GM18867 (cell line): Measurements from ENCODE around the gene TFB2M.
"Not testable (repeated sequence)": the region's sequence is repeated elsewhere in the genome, so short reads cannot be mapped to it uniquely, and the experiment has no call there.

ENCODE experiments used
- ATAC-seq: cut with Tn5 transposase; IDR thresholded peaks from one replicate; pipeline ENCODE4 v1.9.1; 2021; ENCODE audit warnings: mild to moderate bottlenecking, moderate library complexity; ENCODE audit not compliant: unreplicated experiment

TFB2M gene

GRCh38 chr1:246566128-246566812 is at the start of gene TFB2M, which contains the start of gene CNST:
TSS of gene TFB2M (minus strand) at chr1:246566261. CDS start at chr1:246566138, 123 bp downstream.
TSS of gene CNST (plus strand) at chr1:246566456. CDS start at chr1:246591563, 25,107 bp downstream.
- peak; percentile 94 for ATAC-seq

- no peak for ATAC-seq
Measured at GRCh38 chr1:246613096-246613758, 47.2 kb upstream of the TFB2M start.

GRCh38 chr1:246609632-246610031 is 43.6 kb upstream of the TFB2M start:
- no peak for ATAC-seq

DNA sequence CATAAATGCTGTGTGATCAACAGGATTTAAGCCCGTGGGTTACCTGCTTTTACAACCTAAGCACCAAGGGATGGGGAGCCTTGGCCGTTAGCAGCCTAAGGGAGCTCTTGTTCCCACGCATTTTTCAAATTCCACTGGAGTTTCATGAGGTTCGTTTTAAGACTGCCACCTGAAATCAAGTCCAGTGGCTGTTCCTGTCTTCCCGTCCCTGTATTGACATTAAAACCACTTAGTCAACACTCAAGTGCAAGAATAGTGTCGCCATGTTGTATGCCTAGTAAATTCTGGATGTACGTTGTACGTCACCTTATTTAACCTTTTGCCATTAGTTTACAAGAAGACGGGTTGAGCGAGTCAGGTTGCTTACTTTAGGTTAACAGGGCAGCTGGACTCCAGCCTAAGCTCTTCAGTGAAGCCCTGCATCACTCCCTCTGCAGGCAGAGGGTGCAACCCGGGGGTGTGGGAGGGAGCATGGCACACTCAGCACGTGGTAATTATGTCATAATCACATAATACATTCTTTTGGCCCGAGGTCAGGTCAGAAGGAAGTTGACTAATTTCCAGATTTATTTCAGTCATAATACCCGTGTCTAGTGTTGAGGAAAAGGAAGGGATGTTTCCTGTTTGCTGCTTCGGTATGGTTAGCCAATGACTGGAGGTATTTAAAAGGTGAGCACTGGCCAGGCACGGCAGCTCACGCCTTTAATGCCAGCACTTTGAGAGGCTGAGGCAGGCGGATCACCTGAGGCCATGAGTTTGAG is 42.7 kb upstream of the TFB2M start:
- ATAC-seq = peak; percentile 49

- no peak for ATAC-seq
Measured at GRCh38 chr1:246607462-246607861, 41.4 kb upstream of the TFB2M start.

DNA sequence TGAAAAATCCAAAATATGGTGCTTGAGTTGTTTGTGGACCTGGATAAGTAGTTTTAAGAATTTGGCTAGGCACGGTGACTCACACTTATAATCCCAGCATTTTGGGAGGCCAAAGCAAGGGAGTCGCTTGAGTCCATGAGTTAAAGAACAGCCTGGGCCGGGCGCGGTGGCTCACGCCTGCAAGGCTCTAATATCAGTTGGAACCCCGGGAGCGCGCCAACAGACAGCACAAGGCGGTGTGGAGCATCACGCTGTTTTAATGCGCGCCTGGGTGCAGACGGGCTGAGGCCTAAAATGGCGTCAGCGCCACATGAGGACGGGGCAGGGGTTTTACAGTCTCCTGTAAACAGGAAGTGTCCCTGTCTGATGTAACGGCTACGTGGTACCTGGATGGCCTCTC is 39.2 kb upstream of the TFB2M start:
- ATAC-seq = not testable (repeated sequence)

GRCh38 chr1:246602194-246602593 is 36.1 kb upstream of the TFB2M start:
- ATAC-seq = no peak

DNA sequence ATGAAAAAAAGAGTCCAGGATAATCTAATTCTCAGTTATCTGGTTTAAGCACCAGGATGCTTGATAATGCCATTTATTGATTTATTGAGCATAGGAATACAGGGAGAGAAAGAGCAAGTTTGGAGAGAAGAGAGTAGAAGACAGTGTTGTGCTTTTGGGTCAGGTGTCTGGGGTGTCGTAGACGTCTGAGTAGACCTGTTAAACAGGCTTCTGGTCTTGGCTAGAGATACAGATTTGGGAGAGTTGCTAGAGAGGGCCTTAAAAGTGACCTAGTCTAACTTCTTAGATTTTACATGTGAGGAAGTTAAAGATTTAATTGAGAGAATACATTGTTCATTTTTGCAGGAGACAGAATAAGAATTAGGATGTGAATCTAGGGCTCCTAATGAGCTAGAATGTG is 34.5 kb upstream of the TFB2M start:
- ATAC-seq = no peak

GRCh38 chr1:246599315-246599714 is 33.3 kb upstream of the TFB2M start:
- no peak for ATAC-seq

GRCh38 chr1:246597971-246598370 is 31.9 kb upstream of the TFB2M start:
- ATAC-seq = no peak

- ATAC-seq = no peak
Measured at GRCh38 chr1:246597340-246597739, 31.3 kb upstream of the TFB2M start.

- no peak for ATAC-seq
Measured at GRCh38 chr1:246595146-246595545, 29.1 kb upstream of the TFB2M start.

GRCh38 chr1:246592695-246593094 is 26.6 kb upstream of the TFB2M start:
- no peak for ATAC-seq

DNA sequence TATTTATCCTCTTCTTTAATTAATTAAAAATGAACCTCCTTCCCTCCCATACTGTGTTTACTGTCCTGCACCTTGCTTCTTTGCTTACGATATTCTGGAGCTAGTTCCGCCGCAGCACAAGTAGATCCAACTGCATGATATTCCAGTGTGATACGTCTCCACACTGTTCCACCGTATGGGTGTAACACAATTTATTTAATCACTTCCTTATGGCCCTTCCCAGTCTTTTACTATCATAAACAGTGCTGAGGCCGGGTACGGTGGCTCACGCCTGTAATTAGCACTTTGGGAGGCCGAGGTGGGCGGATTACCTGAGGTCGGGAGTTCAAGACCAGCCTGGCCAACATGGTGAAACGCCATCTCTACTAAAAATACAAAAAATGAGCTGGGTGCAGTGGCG is 25.9 kb upstream of the TFB2M start:
- peak; percentile 2 for ATAC-seq

DNA sequence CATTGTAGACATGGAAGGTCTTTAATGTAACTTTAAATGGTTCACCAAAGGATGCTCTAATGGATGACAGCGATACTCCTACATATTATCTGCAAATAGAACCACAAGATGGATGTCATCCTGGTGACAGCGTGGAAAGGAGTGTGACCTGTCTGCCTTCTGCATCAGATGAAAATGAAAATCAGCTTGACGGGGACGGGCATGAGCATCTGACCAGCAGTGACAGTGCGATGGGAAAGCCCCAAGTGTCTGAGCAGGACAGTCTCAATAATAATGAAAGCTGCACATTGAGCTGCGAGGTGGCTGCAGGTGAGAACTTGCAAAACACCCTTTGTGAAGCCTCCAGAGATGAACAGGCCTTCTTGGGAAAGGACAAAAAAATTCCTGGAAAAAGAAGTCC is 25.4 kb upstream of the TFB2M start:
- ATAC-seq = peak; percentile 97

GRCh38 chr1:246591047-246591446 is 25.0 kb upstream of the TFB2M start:
- peak; percentile 36 for ATAC-seq

DNA sequence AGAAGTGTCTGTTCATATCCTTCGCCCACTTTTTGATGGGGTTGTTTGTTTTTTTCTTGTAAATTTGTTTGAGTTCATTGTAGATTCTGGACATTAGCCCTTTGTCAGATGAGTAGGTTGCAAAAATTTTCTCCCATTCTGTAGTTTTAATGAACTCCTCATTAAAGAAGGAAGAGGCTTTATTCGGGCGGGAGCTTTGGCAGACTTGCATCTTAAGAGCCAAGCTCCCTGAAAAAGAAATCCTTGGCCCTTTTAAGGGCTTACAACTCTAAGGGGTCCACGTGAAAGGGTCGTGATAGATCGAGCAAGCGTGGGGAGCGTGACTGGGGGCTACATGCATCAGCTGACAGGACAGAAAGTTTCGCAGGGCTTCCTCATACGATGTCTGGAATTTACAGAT is 23.9 kb upstream of the TFB2M start:
- not testable (repeated sequence) for ATAC-seq

DNA sequence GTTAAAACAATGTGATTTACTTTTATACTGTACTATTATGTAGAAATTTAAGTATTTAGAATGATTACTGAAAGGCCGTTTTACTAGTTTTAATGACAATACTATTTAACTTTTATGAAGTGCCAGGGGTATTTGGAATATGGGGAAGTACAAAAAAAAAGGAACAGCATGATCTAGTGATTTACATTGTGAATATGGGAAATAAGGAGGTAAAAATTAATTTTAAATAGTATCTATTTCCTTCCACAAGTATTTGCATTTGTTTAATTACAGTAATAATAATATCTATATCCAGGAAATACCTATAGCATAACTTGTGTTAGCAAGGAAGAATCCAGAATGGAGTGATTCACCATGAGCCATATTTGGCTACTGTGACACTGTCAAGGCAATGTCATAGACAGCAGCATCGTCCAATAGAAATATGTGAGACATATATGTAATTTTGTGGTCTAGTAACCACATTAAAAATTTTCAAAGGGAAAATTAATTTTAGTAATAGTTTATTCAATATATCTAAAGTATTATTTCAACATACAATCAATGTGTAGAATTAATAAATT is 22.2 kb upstream of the TFB2M start:
- ATAC-seq = no peak

- no peak for ATAC-seq
Measured at GRCh38 chr1:246587606-246588005, 21.5 kb upstream of the TFB2M start.

DNA sequence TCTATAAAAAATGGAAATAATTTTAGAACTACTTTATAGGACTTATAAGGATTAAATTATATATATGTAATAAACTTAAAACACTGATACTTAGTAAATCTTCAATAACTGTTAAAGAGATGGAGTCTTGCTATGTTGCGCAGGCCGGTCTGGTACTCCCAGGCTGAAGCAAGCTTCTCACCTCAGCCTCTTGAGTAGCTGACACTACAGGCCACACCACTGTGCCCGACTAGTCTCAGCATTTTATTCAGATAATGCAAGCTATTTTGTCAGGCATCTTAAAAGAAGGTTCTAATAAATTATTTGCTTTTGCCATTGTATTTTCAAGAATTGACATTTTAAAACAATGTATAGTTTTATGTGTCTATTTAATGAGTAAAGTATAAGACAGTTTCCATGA is 21.0 kb upstream of the TFB2M start:
- no peak for ATAC-seq

- no peak for ATAC-seq
Measured at GRCh38 chr1:246583448-246584185, 17.6 kb upstream of the TFB2M start.
